ENCODE data around the gene GART.

- TF ChIP-seq CTCF (IDR thresholded peaks at IDR 0.05) (no peak), POLR2A (IDR thresholded peaks at IDR 0.05) (no peak)
Measured at GRCh38 chr21:33568448-33568847, 26.5 kb upstream of the GART start.
